ENCODE results near the gene TRAF3. TPM values are rescaled to one million over a fixed set of nuclear protein-coding genes. Genes with fewer than 3 reads are reported as not detected.

Gene TRAF3
- total and polyA plus RNA-seq, 10 donors, result 11.1 to 61.5 (median 39.1) TPM

GRCh38 chr14:102795060-102795925 lies 18.0 kb downstream of the TRAF3 start:
- intact Hi-C loops (cut with DNase I; ENCODE audit: low total_unique reads), result no loop called here
- Histone ChIP-seq H3K4me1 (peaks cover 8 to 85% (median 50%) of the 10 kb centered on the region in 6 donors), H3K36me3 (peaks cover 0 to 21% (median 0%) of the 10 kb centered on the region in 6 donors), H3K9me3 (peaks cover 0 to 15% (median 4%) of the 10 kb centered on the region in 8 donors), H3K4me3 (no peak overlapping the region), H3K27me3 (replicated peaks in 1 of 7) (no peaks in the 10 kb centered on the region), H3K27ac (peak overlapping the region in 6 of 8 donors; percentile 36 to 77 (median 62))
- 47 to 52% (median 50%) methylated on average over 2 of the region's 2 CpGs for WGBS, 5 donors
- no peak for DNase-seq
- peak in 1 of 3 donors; percentile 45 for TF ChIP-seq POLR2AphosphoS5 (IDR thresholded peaks at IDR 0.05)
- TF ChIP-seq CTCF (IDR thresholded peaks at IDR 0.05 in 8 of 11, conservative IDR thresholded peaks at IDR 0.05 in 3 of 11), result no peak

- whole genome bisulfite sequencing, 5 donors, result 79 to 95% (median 81%) methylated on average over 8 of the region's 8 CpGs
- no peak for DNase-seq
- Histone ChIP-seq H3K9me3 (peaks cover 0 to 9% (median 4%) of the 10 kb centered on the region in 8 donors), H3K4me3 (no peak overlapping the region), H3K4me1 (peaks cover 8 to 82% (median 53%) of the 10 kb centered on the region in 6 donors), H3K27ac (no peak overlapping the region), H3K36me3 (peaks cover 0 to 21% (median 0%) of the 10 kb centered on the region in 6 donors), H3K27me3 (replicated peaks in 1 of 7) (no peaks in the 10 kb centered on the region)
- TF ChIP-seq POLR2A (IDR thresholded peaks at IDR 0.05) (no peak), CTCF (IDR thresholded peaks at IDR 0.05 in 8 of 11, conservative IDR thresholded peaks at IDR 0.05 in 3 of 11) (no peak), POLR2AphosphoS5 (IDR thresholded peaks at IDR 0.05) (no peak)
- intact Hi-C loops (cut with DNase I; ENCODE audit: low total_unique reads), result no loop called here
Measured at GRCh38 chr14:102796661-102797190, 19.5 kb downstream of the TRAF3 start.

- intact Hi-C loops (cut with DNase I; ENCODE audit: low total_unique reads), result no loop called here
Measured at GRCh38 chr14:102798926-102799325, 21.7 kb downstream of the TRAF3 start.

More at GRCh38 chr14:102798926-102799325, 21.7 kb downstream of the TRAF3 start:
- no peak for DNase-seq
- H3K4me1 ChIP-seq, result peaks cover 8 to 86% (median 51%) of the 10 kb centered on the region in 6 donors
- H3K27me3 ChIP-seq (replicated peaks in 1 of 7), result no peaks in the 10 kb centered on the region
- peaks cover 0 to under 1% (median 0%) of the 10 kb centered on the region in 8 donors for H3K9me3 ChIP-seq
- peak overlapping the region in 5 of 8 donors; percentile 1 to 55 (median 37) for H3K27ac ChIP-seq
- H3K36me3 ChIP-seq, result peaks cover 0 to 12% (median 0%) of the 10 kb centered on the region in 6 donors
- TF ChIP-seq POLR2A (IDR thresholded peaks at IDR 0.05), result no peak
- TF ChIP-seq POLR2AphosphoS5 (IDR thresholded peaks at IDR 0.05), result no peak
- TF ChIP-seq CTCF (IDR thresholded peaks at IDR 0.05 in 8 of 11, conservative IDR thresholded peaks at IDR 0.05 in 3 of 11), result no peak
- no peak overlapping the region for H3K4me3 ChIP-seq
- 77 to 87% (median 86%) methylated on average over 2 of the region's 2 CpGs for WGBS, 5 donors

Data from spleen (tissue), 11 donors.